Neural progenitor cell (in vitro differentiated cells): ENCODE results near the gene CAP2.

ENCODE experiments used
- CTCF ChIP-seq: fragments of 200-600 bp; sonication (generic); IDR thresholded peaks from 2 replicates; pipeline ENCODE4 v1.5.1; 2017; ENCODE audit warnings: antibody characterized with exemption, mild to moderate bottlenecking
- EZH2 ChIP-seq: fragments of 200-600 bp; sonication (generic); IDR thresholded peaks from 2 replicates; pipeline ENCODE4 v1.6.1; 2017; ENCODE audit warnings: antibody characterized with exemption, mild to moderate bottlenecking, moderate library complexity

- TF ChIP-seq CTCF, result no peak
- TF ChIP-seq EZH2, result no peak
These were observed 58.7 kb downstream of the CAP2 start for GRCh38 chr6:17452096-17452495.
